Measurements from ENCODE around the gene CEBPE. TPM values are rescaled to one million over a fixed set of nuclear protein-coding genes. Genes with fewer than 3 reads are reported as not detected.

CEBPE gene
- total RNA-seq, 2 donors from 2014 or later: not detected

DNA sequence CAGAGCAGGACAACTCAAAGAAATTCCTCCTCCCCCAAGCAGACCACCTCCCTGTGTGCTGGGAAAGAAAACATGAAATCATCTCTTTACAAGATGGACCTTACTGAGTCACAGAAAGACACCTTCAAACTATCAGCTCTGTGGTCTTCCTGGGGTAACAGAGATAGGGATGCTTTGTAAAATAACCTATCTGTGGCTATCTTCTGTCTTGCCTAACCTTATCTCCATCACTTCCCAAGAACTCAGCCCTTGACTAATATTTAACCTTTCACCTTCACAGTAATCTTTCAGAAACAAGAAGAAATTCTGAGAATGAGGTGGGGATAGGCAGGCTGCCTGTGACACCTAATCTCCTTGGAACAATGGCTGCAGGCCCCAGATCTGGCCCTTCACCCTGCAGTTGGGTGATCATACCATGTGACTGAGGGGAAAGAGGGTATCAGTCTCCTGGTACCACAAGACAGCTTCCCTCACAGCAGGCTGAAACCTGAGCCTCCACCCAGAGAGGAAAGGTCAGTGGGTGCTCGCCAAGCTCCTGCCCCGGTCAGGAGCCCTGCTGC is 27.4 kb upstream of the CEBPE start:
- intact Hi-C loops (cut with DNase I, micrococcal nuclease): no loop called here
- no peak for ATAC-seq
- no peak for DNase-seq

DNA sequence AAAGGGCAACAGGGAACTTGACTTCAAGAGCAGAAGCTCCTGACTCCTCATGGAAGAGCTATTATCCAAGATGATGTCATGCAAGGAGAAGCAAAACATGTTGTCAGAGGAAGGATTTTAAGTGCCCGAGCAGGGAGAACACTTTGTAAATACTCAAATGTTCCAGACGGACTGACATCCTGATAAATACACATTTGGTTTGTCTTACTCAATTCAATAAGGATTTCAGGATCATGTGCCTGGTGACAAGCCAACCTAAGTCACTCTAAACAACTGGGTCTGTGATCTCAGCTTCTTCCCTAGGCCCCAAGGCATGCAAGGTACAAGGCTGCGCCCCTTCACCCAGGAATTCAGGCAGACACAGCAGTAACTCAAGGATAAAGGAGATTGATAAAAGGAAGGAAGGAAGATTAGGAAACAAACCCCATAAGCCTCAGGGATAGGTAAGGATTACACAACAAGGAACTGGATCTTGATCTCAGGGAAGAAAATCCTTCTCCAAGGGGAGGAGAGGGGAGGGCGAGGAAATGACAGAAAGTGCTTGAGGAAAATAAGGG is 26.8 kb upstream of the CEBPE start:
- ATAC-seq (no peak), DNase-seq (no peak)

DNA sequence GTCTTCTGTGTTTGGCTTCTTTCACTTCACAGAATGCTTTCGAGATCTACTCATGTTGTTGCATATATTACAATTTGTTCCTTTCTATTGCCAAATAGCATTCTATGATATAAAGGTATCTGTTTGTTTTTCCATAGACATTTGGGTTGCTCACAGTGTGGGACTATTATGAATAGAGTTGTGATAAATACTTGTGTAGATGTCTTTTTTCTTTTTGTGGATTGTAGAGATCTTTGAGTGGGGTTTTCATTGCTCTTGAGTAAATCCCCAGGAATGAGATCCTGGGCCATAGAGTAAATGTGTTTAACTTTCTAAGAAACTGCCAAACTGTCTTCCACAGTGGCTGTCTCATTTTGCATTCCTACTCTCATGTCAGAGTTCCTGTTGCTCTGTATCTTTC is 24.9 kb upstream of the CEBPE start:
- intact Hi-C loops (cut with DNase I, micrococcal nuclease): no loop called here
- DNase-seq (no peak), ATAC-seq (no peak)

More for the DNA sequence above, 26.8 kb upstream of the CEBPE start:
- intact Hi-C loops (cut with DNase I, micrococcal nuclease): no loop called here

DNA sequence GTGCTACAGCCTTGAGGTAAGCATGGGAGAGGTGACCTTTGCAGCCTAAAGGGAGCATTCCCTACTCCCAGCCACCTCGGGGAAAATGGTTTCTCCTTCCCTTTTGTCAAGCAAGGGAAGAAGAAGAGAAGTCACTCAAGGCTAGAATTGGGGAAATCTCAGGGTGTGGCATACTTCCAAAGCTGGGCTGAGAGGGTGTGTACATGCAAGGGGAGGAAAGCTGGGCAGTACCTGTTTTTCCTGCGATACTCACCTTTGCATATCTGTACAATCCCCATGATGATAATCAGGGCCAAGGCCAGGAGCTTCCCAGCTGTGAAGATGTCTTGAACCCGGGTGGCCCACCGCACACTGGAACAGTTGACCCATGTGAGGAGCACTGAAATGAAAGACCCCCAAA is 23.8 kb upstream of the CEBPE start:
- DNase-seq (no peak), ATAC-seq (no peak)
- intact Hi-C loops (cut with DNase I, micrococcal nuclease): no loop called here

DNA sequence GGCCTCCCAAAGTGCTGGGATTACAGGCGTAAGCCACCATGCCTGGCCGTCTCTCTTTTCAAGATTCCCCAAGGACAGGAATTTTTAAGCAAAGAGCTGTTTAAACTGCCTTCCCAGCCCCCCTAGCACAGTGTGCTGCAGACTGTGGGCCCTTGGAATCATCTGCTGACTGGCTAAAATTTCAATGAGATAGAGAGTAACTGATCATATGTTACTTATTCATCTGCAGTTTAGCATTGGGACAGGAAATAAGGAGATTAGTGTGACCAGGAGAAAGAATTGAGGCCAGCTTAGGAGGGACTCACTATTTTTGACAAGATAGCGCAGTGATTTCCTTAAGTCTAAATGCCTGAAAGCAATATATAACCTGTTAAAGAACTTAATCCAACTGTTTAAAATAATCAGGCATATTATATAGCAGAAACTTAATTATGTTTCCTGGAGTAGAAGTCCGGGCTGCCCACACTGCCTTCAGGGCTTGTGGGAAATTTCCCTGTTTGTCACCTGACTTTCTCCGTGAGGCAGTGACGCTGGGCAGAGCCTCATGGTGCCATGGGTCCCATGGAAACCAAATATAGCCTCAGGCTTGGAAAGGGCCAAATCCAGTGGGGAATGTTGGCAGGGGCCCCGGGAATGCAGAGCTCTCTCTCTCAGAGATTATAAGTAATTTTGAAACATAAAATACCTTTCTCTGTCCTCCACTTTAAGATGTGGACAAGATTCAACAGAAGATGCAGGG is 22.8 kb upstream of the CEBPE start:
- DNase-seq (no peak), ATAC-seq (no peak)
- intact Hi-C loops (cut with DNase I, micrococcal nuclease): no loop called here

DNA sequence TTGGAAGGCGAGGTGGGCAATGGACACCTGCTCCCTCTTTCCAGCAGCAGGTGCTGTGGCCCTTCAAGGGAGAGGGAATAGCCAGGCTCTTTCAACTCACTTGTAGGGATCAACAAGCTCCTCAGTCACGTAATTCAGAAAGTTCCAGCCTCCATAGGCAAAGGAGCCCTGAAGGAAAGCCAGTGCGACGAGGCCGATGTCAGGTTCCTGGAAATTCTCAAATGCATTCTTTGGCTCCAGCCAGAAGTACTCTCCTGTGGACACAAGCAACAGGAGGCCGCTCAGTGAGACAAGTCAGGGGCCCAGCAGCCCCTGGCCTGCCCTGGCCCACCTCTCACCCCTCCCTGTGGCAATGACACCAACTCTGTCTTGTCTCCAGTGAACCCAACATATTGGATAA is 21.3 kb upstream of the CEBPE start:
- intact Hi-C loops (cut with DNase I, micrococcal nuclease): no loop called here
- no peak for ATAC-seq

DNA sequence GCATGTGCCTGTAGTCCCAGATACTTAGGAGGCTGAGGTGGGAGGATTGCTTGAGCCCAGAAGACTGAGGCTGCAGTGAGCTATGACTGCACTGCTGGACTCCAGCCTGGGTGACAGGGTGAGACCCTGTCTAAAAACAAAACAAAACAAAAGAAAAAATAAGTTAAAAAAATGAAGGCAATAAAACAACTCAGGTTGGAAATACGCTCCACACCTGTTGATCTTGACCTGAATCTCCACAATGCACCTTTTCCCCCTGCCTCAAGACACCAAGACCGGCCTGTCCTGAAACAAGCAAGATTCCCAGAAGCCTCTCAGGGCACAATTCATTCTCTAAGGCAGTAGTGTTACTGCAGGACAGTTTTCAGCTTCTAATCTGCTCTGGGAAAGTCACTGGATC is 20.8 kb upstream of the CEBPE start:
- intact Hi-C loops (cut with DNase I, micrococcal nuclease): no loop called here
- no peak for DNase-seq
- ATAC-seq: no peak

More for the DNA sequence above, 21.3 kb upstream of the CEBPE start:
- DNase-seq: no peak

DNA sequence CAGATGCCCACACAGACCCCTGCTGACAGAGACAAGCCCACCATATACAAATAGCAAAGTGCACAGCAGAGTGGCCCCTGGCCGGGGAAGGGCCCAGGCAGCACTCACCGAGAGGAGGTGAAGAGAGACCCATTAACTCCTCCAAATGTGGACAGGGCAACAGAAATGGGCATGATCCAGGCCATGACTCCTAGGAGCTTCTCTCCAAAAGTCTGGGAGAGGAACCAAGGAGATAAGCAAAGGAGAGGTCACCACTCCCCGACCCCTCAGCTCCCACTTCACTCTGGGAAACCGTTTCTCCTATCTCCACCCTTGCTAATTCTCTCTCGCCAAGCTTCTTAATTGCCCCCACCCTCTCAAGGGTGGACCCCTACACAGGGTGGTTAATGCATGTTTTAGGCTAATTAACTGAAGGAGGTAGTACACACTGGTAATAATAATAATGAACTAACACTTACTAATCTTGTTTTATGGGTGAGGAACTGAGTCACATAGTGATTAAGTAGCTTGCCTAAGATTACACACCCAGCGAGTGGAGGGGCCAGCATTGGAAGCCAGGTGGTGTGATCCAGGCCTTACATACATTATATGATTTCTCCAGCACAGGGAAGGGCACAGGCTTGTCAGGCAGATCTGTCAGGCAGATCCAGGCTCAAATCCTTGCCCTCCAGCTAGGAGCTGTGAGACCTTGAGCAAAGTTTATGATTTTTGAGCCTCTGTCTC is 18.9 kb upstream of the CEBPE start:
- no peak for ATAC-seq
- no peak for DNase-seq
- intact Hi-C loops (cut with DNase I, micrococcal nuclease): no loop called here

DNA sequence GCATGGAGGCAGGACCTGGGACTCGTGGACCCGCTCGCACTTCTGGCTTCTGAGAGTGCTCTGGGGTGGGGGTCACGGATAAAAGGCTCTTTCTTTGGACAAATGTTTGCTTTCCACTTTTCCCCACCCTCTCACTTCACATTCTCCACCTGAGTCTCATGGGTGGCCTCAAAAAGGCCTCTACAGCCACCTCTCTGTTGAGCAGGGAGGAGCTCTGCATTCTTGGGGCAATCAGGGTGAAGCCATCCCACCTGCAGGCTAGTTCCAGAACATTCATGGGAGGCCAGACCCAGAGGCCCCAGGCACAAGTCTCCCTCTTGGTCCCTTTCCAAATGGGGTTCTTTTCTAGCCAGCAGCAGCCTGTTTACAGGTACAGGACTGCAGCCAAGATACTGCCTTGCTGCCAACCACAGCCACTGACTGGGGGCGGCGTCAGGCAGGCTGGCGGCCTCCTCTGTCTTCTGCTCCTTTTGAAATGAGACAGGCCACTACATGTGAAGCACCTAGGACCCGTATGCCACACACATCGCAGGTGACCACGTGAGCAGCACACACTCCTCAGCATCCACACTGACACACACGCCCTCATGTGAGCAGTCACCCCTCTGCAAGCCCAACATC is 18.2 kb upstream of the CEBPE start:
- intact Hi-C loops (cut with DNase I, micrococcal nuclease): no loop called here
- DNase-seq (no peak), ATAC-seq (no peak)

DNA sequence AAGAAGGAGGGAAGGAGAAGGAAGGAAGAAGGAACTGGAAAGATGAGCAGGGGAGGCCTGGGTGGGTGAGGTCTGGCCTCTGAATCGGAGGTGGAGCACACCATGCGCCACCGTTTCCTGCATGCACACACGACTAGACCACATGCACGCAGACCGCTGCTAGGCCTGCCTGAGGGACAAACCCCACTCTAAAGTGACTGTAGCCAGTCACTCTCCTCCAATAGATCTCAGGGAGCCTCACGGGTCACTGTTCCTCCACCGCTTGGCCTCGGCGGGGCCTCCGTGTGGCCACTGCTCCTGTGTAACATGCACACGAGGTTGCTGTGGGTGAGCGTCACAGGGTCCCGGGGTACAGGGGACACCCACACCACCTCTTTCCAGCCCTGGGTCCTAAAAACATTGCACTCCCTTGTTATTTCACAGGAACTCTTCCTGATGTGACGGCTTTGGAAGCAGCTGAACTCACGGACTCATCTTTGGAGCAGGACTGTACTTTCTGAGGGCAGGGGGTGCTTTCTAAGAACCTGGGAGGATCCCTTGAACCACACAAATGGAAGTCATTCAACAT is 17.6 kb upstream of the CEBPE start:
- intact Hi-C loops (cut with DNase I, micrococcal nuclease): no loop called here
- DNase-seq (no peak), ATAC-seq (no peak)

DNA sequence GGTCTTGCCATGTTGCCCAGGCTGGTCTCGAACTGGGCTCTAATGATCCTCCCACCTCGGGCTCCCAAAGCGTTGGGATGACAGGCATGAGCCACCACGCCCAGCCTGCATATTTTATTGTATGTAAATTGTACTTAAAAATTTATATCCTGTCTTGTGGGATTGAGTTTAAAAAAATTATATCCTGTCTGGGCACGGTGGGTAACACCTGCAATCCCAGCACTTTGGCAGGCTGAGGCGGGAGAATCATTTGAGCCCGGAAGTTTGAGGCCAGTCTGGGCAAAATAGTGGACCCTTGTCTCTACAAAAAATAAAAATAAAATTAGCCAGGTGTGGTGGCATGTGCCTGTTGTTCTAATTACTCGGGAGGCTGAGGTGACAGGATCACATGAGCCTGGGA is 13.9 kb upstream of the CEBPE start:
- no peak for ATAC-seq
- intact Hi-C loops (cut with DNase I, micrococcal nuclease): no loop called here

DNA sequence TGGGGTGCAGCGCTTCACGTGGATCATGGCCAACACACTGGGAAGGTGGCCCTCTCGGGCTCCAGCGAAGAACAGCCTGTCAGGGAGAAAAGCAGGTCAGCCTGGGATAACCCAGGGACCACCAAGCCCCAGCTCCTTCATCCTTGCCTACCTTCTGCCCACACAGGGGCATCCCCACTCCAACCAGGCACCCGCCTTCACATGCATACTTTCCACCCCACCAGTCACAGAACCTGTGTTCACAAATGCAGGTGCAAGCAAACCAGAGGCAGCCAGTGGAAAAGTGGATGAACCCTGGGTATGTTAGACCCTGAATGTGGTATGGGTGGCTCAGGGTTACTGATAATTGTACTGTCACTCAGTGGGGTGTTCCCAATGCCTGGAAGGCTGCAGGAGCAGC is 12.4 kb upstream of the CEBPE start:
- DNase-seq (no peak), ATAC-seq (no peak)
- intact Hi-C loops (cut with DNase I, micrococcal nuclease): no loop called here

More for the DNA sequence above, 13.9 kb upstream of the CEBPE start:
- DNase-seq: no peak

DNA sequence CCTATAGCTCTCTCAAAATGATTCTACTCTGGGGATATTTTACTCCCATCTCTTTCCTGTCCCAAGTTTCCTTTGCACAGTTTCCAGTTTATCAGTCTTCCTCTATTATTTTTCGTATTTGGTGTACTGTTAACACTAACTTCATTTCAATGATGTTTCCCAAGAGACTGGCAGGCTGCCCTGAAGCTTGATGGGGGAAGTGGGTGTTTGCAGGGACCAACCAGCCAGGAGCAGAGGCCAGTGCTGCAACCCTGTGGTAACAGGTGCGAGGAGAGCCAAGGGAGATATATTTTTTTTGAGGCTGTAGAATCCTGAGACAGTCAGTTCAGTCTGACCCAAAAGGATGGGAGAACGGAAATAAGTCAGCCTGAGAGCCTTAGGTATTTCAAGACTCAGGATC is 11.8 kb upstream of the CEBPE start:
- DNase-seq: no peak
- no peak for ATAC-seq
- intact Hi-C loops (cut with DNase I, micrococcal nuclease): no loop called here

DNA sequence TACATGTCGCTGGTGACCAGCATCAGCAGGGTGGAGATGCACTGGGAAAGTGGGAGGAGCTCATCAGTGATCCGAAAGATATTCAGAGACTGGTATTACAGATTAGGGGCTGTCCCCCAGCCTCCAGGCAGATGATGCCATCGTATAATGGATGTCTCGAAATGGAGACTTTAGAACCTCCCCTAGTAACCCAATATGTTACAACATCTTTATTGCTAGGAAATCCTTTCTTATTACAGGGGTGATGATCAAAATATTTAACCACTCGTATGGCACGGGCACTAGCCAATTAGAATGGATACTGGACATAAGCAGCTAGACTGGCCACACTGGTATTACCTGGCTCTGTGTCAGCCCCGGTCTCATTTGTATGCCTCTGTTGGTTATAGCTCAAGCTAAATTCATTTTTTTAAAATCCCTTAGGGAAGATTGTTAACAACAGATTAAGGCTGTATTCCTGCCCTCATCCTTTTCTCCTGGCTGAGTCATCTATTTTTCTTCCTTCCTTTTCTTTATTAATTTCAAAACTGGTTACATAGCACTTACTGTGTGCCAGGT is 10.8 kb upstream of the CEBPE start:
- ATAC-seq (no peak), DNase-seq (no peak)
- intact Hi-C loops (cut with DNase I, micrococcal nuclease): no loop called here

DNA sequence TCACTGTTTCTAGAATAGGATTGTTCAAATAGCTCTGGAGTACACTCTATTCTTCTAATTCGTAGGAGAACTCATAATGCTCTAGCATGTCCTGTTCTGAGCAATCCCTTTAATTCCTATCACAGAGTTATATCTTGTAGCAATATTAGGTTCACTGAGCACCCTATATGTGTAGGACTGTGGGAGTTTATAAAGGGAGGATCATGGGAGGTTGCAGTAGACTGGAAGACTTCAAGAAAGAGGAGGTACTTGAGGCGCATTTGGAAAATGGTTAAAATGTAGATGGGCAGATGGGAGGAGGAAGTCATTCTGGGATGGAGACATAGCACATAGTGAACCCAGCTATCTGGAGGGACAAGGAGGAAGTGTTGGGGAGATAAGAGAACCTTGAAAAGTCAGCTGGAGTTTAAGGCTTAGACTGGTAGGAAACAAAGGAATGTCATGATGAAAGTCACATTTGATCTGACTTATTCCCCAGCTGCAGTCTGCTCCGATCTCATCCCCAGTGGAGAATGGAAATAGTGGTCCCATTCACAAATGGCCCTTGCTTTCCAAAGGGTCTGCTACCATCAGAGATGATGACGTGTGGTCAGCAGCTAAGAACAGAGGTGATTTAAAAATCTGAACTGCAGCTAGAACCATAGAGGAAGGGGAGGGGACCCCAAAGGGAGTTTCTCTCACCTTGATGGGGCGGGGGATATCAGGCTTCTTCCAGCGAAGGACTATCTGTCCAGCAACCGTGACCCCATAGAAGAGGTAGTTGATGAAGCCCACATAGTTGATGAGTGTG is 10.1 kb upstream of the CEBPE start:
- intact Hi-C loops (cut with DNase I, micrococcal nuclease): no loop called here
- ATAC-seq: no peak
- no peak for DNase-seq

DNA sequence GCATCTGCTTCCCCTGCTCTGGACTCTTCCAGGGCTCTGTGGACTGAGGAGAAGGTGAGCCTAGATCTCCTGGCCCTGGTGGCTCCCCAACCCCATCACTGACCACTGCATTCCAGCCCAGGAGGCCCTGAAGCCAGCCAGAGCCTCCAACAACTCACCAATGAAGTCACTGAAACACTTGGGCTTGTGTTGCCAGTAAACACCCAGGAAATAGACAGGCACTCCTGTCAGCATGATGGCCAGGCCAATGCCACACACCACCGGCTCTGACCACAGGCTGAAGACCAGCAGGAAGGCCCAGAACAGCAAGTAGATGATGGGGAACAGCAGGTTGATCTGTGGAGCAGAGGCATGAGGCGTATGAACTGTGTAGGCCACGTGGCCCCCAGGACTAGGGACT is 8.8 kb upstream of the CEBPE start:
- intact Hi-C loops (cut with DNase I, micrococcal nuclease): no loop called here
- ATAC-seq: no peak
- DNase-seq: no peak

DNA sequence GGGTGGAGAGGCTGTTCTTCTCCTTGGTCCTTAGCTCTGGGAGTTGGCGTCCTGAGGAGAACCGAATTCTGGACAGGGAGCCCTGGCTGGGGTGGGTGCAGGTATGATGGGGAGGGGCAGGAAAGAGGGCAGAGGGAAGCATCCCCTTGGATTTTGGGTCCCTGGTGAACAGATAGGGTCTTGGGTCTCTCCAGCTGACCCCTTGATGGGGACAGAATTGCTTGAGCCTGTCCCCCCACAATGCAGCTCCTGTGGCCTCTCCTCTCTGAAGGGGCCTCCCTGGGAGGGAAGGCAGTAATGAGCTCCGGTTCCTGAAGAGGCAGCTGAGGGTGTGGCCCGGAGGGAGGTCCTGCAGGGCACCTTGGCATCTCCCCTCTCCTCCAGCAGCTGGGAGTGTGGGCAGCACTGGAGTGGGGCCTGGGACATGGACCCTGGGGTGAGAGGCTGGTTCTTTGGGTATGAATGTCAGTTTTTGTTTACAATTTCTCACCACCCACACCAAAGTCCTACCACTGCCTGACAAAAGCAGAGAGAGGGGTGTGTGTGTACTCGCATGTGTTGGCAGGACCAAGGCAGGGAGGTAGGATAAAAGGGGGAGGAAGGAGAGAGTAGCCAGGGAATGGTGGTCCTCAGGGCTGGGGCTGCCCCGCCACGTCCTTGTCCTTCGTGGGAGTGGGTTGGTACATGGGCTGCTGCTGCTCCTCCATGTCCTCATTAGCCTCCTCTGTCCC is 7.7 kb upstream of the CEBPE start:
- no peak for DNase-seq
- intact Hi-C loops (cut with DNase I, micrococcal nuclease): no loop called here
- no peak for ATAC-seq

Measured in left colon (tissue), 2 donors.